ENCODE results near the gene EMD. TPM values are rescaled to one million over a fixed set of nuclear protein-coding genes. Genes with fewer than 3 reads are reported as not detected.
"Not testable (repeated sequence)": the region's sequence is repeated elsewhere in the genome, so short reads cannot be mapped to it uniquely, and the experiment has no call there.

The EMD gene
- total RNA-seq, 1 experiment from 2014 or later = 79.6 TPM

DNA sequence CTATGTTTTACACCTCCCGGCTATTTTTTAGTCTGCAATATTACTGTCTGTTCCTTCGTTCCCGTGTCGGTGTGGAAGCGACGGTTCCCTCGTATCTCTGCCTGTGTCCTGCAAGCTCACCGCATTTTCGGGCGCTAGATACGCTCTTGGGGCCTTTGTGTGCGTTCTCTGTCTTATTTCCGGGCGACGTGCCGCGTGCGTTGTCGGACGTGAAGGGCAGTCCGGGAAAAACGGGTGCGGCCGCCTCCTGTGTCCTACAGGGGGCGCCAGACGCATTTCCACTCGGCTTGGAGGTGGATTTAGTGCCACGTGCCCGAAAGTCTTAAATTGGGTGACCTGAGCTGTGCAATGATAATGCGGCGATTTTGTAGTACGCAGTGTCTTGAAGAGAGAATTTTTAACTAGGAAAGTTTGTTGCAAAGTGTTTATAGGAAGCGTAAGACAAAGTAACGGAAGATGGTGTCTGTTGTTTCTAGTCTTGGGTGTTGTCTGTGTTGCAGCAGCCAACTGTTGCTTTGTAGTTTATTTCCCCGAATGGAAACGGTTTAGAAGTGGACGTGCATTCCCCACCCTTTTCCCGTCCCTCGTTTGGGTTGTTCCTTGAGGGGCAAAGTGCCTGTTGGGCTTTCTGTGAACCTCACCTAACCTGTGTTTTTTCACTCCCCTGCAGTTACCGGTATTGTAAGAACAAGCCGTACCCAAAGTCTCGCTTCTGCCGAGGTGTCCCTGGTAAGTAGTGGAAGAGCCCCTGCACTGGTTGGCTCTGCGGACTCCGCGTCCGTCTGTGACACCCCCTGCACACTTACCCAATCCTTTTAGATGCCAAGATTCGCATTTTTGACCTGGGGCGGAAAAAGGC, 19.8 kb downstream of the EMD start:
- Histone ChIP-seq H3K27me3 (replicated peaks; ENCODE audit: insufficient read depth, low read depth, low read length, poor library complexity) (no peaks in the 10 kb centered on the region), H3K4me3 (ENCODE audit: low read depth, low read length, poor library complexity, severe bottlenecking) (peak overlapping the region; percentile 89), H3K27ac (ENCODE audit: low read depth, low read length, poor library complexity, severe bottlenecking) (peak overlapping the region; percentile 100), H3K36me3 (ENCODE audit: insufficient read depth, low read length, poor library complexity, severe bottlenecking) (peaks cover 25% of the 10 kb centered on the region), H3K9me3 (ENCODE audit: low read depth, low read length, poor library complexity, severe bottlenecking) (no peaks in the 10 kb centered on the region), H3K4me1 (ENCODE audit: insufficient read depth, low read length, poor library complexity, severe bottlenecking) (no peaks in the 10 kb centered on the region)
- intact Hi-C loops (cut with micrococcal nuclease; ENCODE audit: unreplicated experiment) = loop anchor here (10.0 kb wide), 1 partner anchor 424 kb away; the partner anchor contains the start of genes HCFC1 and TMEM187
- TSS peak; percentile 82 for BruUV-seq (replicated peaks)
- DNase-seq (ENCODE audit: low spot score) = peak; percentile 81
- ChIA-PET CTCF (no interaction called here), POLR2A (ENCODE audit: low non-redundant PET) (no interaction called here)
- TF ChIP-seq, protein P1, sequence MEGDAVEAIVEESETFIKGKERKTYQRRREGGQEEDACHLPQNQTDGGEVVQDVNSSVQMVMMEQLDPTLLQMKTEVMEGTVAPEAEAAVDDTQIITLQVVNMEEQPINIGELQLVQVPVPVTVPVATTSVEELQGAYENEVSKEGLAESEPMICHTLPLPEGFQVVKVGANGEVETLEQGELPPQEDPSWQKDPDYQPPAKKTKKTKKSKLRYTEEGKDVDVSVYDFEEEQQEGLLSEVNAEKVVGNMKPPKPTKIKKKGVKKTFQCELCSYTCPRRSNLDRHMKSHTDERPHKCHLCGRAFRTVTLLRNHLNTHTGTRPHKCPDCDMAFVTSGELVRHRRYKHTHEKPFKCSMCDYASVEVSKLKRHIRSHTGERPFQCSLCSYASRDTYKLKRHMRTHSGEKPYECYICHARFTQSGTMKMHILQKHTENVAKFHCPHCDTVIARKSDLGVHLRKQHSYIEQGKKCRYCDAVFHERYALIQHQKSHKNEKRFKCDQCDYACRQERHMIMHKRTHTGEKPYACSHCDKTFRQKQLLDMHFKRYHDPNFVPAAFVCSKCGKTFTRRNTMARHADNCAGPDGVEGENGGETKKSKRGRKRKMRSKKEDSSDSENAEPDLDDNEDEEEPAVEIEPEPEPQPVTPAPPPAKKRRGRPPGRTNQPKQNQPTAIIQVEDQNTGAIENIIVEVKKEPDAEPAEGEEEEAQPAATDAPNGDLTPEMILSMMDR (conservative IDR thresholded peaks at IDR 0.05; ENCODE audit: low read depth, low read length) = peak; percentile 83
- TF ChIP-seq EZH2 (IDR thresholded peaks at IDR 0.05; ENCODE audit: borderline replicate concordance, low read depth, low read length, poor library complexity, severe bottlenecking) = no peak

DNA sequence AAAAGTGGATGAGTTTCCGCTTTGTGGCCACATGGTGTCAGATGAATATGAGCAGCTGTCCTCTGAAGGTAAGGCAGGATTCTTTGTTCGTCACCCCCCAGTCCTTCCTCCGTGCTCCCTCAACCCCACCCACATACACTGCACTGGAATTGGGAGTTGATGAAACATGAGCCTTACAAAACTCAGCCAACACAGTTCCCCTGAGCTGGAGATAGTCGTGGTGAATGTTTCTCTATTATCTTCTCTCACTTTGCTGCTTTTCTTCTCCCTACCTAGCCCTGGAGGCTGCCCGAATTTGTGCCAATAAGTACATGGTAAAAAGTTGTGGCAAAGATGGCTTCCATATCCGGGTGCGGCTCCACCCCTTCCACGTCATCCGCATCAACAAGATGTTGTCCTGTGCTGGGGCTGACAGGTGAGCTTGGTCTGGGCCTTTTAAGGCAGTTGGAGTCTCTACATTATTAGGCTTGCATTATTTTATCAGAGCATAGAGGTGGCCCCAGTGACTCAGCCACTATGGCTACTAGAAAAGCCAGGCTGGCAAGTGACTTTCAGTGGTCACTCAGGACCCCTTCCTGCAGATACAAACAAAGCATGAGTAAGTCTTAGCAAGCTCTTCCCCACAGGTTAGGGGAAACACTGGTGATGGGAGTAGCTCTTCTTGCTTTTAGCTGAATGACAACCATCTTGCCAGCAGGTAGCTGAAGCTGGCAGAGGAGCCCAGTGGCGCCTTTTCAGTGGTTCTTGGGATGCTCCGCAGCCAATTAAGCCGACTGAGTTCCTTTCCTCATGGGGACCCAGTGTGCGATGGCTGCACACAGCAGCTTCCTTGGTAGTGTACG, 20.7 kb downstream of the EMD start:
- DNase-seq (ENCODE audit: low spot score) = no peak
- POLR2A ChIA-PET (ENCODE audit: low non-redundant PET) = no interaction called here
- BruUV-seq (replicated peaks) = no TSS peak
- TF ChIP-seq EZH2 (IDR thresholded peaks at IDR 0.05; ENCODE audit: borderline replicate concordance, low read depth, low read length, poor library complexity, severe bottlenecking) = no peak
- TF ChIP-seq, protein P1 (conservative IDR thresholded peaks at IDR 0.05; ENCODE audit: low read depth, low read length) = no peak
- Histone ChIP-seq H3K4me3 (ENCODE audit: low read depth, low read length, poor library complexity, severe bottlenecking) (peak overlapping the region; percentile 89), H3K36me3 (ENCODE audit: insufficient read depth, low read length, poor library complexity, severe bottlenecking) (peaks cover 25% of the 10 kb centered on the region), H3K4me1 (ENCODE audit: insufficient read depth, low read length, poor library complexity, severe bottlenecking) (no peaks in the 10 kb centered on the region), H3K9me3 (ENCODE audit: low read depth, low read length, poor library complexity, severe bottlenecking) (no peaks in the 10 kb centered on the region), H3K27me3 (replicated peaks; ENCODE audit: insufficient read depth, low read depth, low read length, poor library complexity) (no peaks in the 10 kb centered on the region), H3K27ac (ENCODE audit: low read depth, low read length, poor library complexity, severe bottlenecking) (peak overlapping the region; percentile 100)
- CTCF ChIA-PET = no interaction called here
- intact Hi-C loops (cut with micrococcal nuclease; ENCODE audit: unreplicated experiment) = loop anchor here (10.0 kb wide), 1 partner anchor 425 kb away; the partner anchor contains the start of genes HCFC1 and TMEM187

DNA sequence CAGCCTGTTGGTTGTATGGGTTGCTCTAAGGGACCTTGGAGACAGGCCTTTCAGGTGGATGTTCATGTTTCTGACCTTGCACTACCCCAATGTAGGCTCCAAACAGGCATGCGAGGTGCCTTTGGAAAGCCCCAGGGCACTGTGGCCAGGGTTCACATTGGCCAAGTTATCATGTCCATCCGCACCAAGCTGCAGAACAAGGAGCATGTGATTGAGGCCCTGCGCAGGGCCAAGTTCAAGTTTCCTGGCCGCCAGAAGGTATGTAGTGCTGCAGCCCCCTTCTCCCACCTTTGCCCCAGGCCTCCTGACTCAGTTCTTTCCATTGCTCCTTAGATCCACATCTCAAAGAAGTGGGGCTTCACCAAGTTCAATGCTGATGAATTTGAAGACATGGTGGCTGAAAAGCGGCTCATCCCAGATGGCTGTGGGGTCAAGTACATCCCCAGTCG, 21.3 kb downstream of the EMD start:
- BruUV-seq (replicated peaks); CTCF ChIA-PET; H3K4me1 ChIP-seq (ENCODE audit: insufficient read depth, low read length, poor library complexity, severe bottlenecking); intact Hi-C loops (cut with micrococcal nuclease; ENCODE audit: unreplicated experiment); POLR2A ChIA-PET (ENCODE audit: low non-redundant PET); H3K9me3 ChIP-seq (ENCODE audit: low read depth, low read length, poor library complexity, severe bottlenecking); H3K4me3 ChIP-seq (ENCODE audit: low read depth, low read length, poor library complexity, severe bottlenecking); DNase-seq (ENCODE audit: low spot score); H3K27ac ChIP-seq (ENCODE audit: low read depth, low read length, poor library complexity, severe bottlenecking); H3K27me3 ChIP-seq (replicated peaks; ENCODE audit: insufficient read depth, low read depth, low read length, poor library complexity): not testable (repeated sequence)
- peaks cover 25% of the 10 kb centered on the region for H3K36me3 ChIP-seq (ENCODE audit: insufficient read depth, low read length, poor library complexity, severe bottlenecking)
